ENCODE results near the gene IMPA2.

IMPA2 gene

GRCh38 chr18:11987527-11987926, 6.2 kb downstream of the IMPA2 start:
- Histone ChIP-seq H4K20me1 (ENCODE audit: low read depth, low read length) (no peaks in the 10 kb centered on the region), H3K4me3 (ENCODE audit: insufficient read depth, low read length, poor library complexity, severe bottlenecking) (no peak overlapping the region), H3K4me2 (ENCODE audit: low read depth, low read length, poor library complexity, severe bottlenecking) (no peak overlapping the region), H3K9me3 (ENCODE audit: insufficient read depth, low read length) (no peaks in the 10 kb centered on the region), H3K27ac (ENCODE audit: low read depth, low read length) (no peak overlapping the region), H3F3A (ENCODE audit: insufficient read depth) (no peaks in the 10 kb centered on the region), H3K9ac (ENCODE audit: low read length) (no peak overlapping the region), H2AFZ (ENCODE audit: low read depth, low read length, severe bottlenecking) (no peak overlapping the region), H3K9me2 (replicated peaks; ENCODE audit: insufficient read depth, low read length) (no peaks in the 10 kb centered on the region), H3K27me3 (ENCODE audit: low read length) (no peaks in the 10 kb centered on the region), H3K79me2 (ENCODE audit: insufficient read depth, low read length) (no peaks in the 10 kb centered on the region), H3K36me3 (ENCODE audit: low read length) (no peaks in the 10 kb centered on the region)
- TF ChIP-seq CTCF (IDR thresholded peaks at IDR 0.05; ENCODE audit: insufficient read depth, low read length, poor library complexity, severe bottlenecking) (no peak), EZH2phosphoT487 (conservative IDR thresholded peaks at IDR 0.05; ENCODE audit: low read length) (no peak)

GRCh38 chr18:11989174-11989573, 7.9 kb downstream of the IMPA2 start:
- Histone ChIP-seq H3K27ac (ENCODE audit: low read depth, low read length) (no peak overlapping the region), H3K9ac (ENCODE audit: low read length) (no peak overlapping the region), H3K79me2 (ENCODE audit: insufficient read depth, low read length) (no peaks in the 10 kb centered on the region), H3K27me3 (ENCODE audit: low read length) (no peaks in the 10 kb centered on the region), H3K4me2 (ENCODE audit: low read depth, low read length, poor library complexity, severe bottlenecking) (no peak overlapping the region), H4K20me1 (ENCODE audit: low read depth, low read length) (no peaks in the 10 kb centered on the region), H3K4me3 (ENCODE audit: insufficient read depth, low read length, poor library complexity, severe bottlenecking) (no peak overlapping the region), H2AFZ (ENCODE audit: low read depth, low read length, severe bottlenecking) (no peak overlapping the region), H3F3A (ENCODE audit: insufficient read depth) (no peaks in the 10 kb centered on the region), H3K9me2 (replicated peaks; ENCODE audit: insufficient read depth, low read length) (no peaks in the 10 kb centered on the region), H3K36me3 (ENCODE audit: low read length) (no peaks in the 10 kb centered on the region), H3K9me3 (ENCODE audit: insufficient read depth, low read length) (no peaks in the 10 kb centered on the region)
- TF ChIP-seq EZH2phosphoT487 (conservative IDR thresholded peaks at IDR 0.05; ENCODE audit: low read length) (no peak), CTCF (IDR thresholded peaks at IDR 0.05; ENCODE audit: insufficient read depth, low read length, poor library complexity, severe bottlenecking) (no peak)

- no peak for TF ChIP-seq CTCF (IDR thresholded peaks at IDR 0.05; ENCODE audit: insufficient read depth, low read length, poor library complexity, severe bottlenecking)
- TF ChIP-seq EZH2phosphoT487 (conservative IDR thresholded peaks at IDR 0.05; ENCODE audit: low read length) = no peak
Measured at GRCh38 chr18:11989966-11990380, 8.7 kb downstream of the IMPA2 start.

More at GRCh38 chr18:11989966-11990380, 8.7 kb downstream of the IMPA2 start:
- H2AFZ ChIP-seq (ENCODE audit: low read depth, low read length, severe bottlenecking) = no peak overlapping the region
- no peaks in the 10 kb centered on the region for H3K27me3 ChIP-seq (ENCODE audit: low read length)
- no peaks in the 10 kb centered on the region for H3K79me2 ChIP-seq (ENCODE audit: insufficient read depth, low read length)
- no peaks in the 10 kb centered on the region for H4K20me1 ChIP-seq (ENCODE audit: low read depth, low read length)
- no peak overlapping the region for H3K27ac ChIP-seq (ENCODE audit: low read depth, low read length)
- no peaks in the 10 kb centered on the region for H3K9me2 ChIP-seq (replicated peaks; ENCODE audit: insufficient read depth, low read length)
- H3K4me2 ChIP-seq (ENCODE audit: low read depth, low read length, poor library complexity, severe bottlenecking) = no peak overlapping the region
- no peaks in the 10 kb centered on the region for H3K9me3 ChIP-seq (ENCODE audit: insufficient read depth, low read length)
- H3K4me3 ChIP-seq (ENCODE audit: insufficient read depth, low read length, poor library complexity, severe bottlenecking) = no peak overlapping the region
- no peak overlapping the region for H3K9ac ChIP-seq (ENCODE audit: low read length)
- no peaks in the 10 kb centered on the region for H3K36me3 ChIP-seq (ENCODE audit: low read length)
- no peaks in the 10 kb centered on the region for H3F3A ChIP-seq (ENCODE audit: insufficient read depth)

Data from SU-DHL-6 (cell line).